ENCODE results near the gene PHLPP1. TPM values are rescaled to one million over a fixed set of nuclear protein-coding genes. Genes with fewer than 3 reads are reported as not detected.
A peak's percentile ranks its signal among the peaks of the same experiment; 100 is the strongest.

The PHLPP1 gene
- total RNA-seq, 1 experiment from 2014 or later = 39.9 TPM

DNA sequence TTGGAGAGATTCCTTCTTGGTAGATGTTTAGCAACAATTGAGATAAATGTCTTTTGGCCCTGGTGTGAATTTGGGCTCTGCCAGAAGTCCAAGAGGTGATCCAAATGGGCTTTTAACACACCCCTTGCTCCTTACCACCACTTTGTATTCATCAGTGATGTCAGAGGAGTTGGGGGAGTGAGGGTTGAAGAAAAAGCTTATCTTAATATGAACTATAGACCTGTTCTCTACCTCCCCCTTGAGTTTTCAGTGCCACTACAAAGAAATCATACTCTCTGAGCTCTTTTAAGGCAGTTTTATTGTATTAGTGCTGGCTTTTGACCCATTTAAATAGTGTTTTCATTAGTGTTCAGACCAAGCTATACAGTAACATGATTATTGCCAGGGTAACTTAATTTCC lies 229.1 kb downstream of the PHLPP1 start:
- Histone ChIP-seq H2BK120ac (ENCODE audit: low read depth, low read length, poor library complexity, severe bottlenecking) (no peak overlapping the region), H2AFZ (ENCODE audit: low read length) (no peak overlapping the region), H3K56ac (ENCODE audit: insufficient read length, low read depth, low read length) (no peak overlapping the region), H3K14ac (ENCODE audit: insufficient read depth, low read length) (no peak overlapping the region), H3K4me1 (ENCODE audit: insufficient read depth, low read length) (no peaks in the 10 kb centered on the region), H2BK5ac (ENCODE audit: insufficient read length, low read length) (no peak overlapping the region), H2BK12ac (ENCODE audit: insufficient read length, low read depth, low read length) (no peak overlapping the region), H3K23ac (ENCODE audit: insufficient read length, low read depth, low read length) (no peak overlapping the region), H4K8ac (replicated peaks; ENCODE audit: insufficient read length, low read depth, low read length) (no peak overlapping the region), H3K79me2 (ENCODE audit: insufficient read depth, low read length) (no peaks in the 10 kb centered on the region), H4K91ac (ENCODE audit: insufficient read length, low read depth, low read length) (no peak overlapping the region), H3K4ac (ENCODE audit: low read depth, low read length) (no peak overlapping the region), H3K18ac (ENCODE audit: insufficient read length, low read depth, low read length) (no peak overlapping the region), H3K4me2 (ENCODE audit: insufficient read depth, insufficient read length, low read length) (no peak overlapping the region), H3K9ac (ENCODE audit: extremely low read depth, insufficient read length, low read length) (no peak overlapping the region), H3K27me3 (ENCODE audit: insufficient read depth, low read length) (no peaks in the 10 kb centered on the region), H3K27ac (ENCODE audit: insufficient read length, low read depth, low read length) (no peak overlapping the region), H4K5ac (ENCODE audit: insufficient read length, low read depth, low read length) (no peak overlapping the region), H2BK15ac (ENCODE audit: low read depth, low read length) (no peak overlapping the region), H3T11ph (ENCODE audit: low read length) (no peak overlapping the region), H2BK20ac (ENCODE audit: low read depth, low read length, poor library complexity, severe bottlenecking) (no peak overlapping the region), H3K9me3 (ENCODE audit: control insufficient read depth, low read depth, low read length) (no peaks in the 10 kb centered on the region), H3K23me2 (ENCODE audit: insufficient read length, low read depth, low read length, poor library complexity, severe bottlenecking) (no peaks in the 10 kb centered on the region), H3K79me1 (ENCODE audit: insufficient read depth, low read depth, low read length, poor library complexity, severe bottlenecking) (no peaks in the 10 kb centered on the region), H2AK5ac (ENCODE audit: insufficient read length, low read length) (no peak overlapping the region), H4K20me1 (ENCODE audit: control insufficient read depth, insufficient read depth, insufficient read length) (no peaks in the 10 kb centered on the region)
- peak overlapping the region in 1 of 3 experiments; percentile 44; a peak in 1 of 7 replicates for H3K27ac Mint-ChIP-seq
- peaks cover 24 to 46% (median 37%) of the 10 kb centered on the region in 3 experiments for H3K36me3 Mint-ChIP-seq (ENCODE audit: insufficient read depth in 1 of 3, low read depth in 3 of 3)
- no peak; the same call in 2 of the 3 replicates for TF ChIP-seq CTCF (conservative IDR thresholded peaks at IDR 0.05)
- no peak for DNase-seq
- H3K4me1 Mint-ChIP-seq = no peaks in the 10 kb centered on the region
- no peaks in the 10 kb centered on the region for H3K27me3 Mint-ChIP-seq (ENCODE audit: low read depth)
- H3K9me3 Mint-ChIP-seq = no peaks in the 10 kb centered on the region
- H3K4me3 Mint-ChIP-seq = no peak overlapping the region

Data from H9 (cell line).